K562 (cell line): ENCODE measurements around the gene NOA1. TPM values are rescaled to one million over a fixed set of nuclear protein-coding genes. Genes with fewer than 3 reads are reported as not detected.

ENCODE experiments used
- ARID2 ChIP-seq: fragments of 450-650 bp; IDR thresholded peaks from 2 replicates; pipeline ENCODE4 v1.6.1; 2017; ENCODE audit warnings: antibody characterized with exemption, mild to moderate bottlenecking
- CBX3 ChIP-seq, 2 experiments: IDR thresholded peaks; 1 replicate in 1 of 2; 2 replicates in 1 of 2; pipeline ENCODE4 v1.6.1; 2012; ENCODE audit warnings: inconsistent platforms in 2 of 2, low read length in 2 of 2, borderline replicate concordance in 1 of 2, control low read depth in 1 of 2
- EHMT2 ChIP-seq: fragments of 450-650 bp; IDR thresholded peaks from 2 replicates; pipeline ENCODE4 v1.6.1; 2018; ENCODE audit warnings: antibody characterized with exemption
- IRF2 ChIP-seq: sonication (generic); formaldehyde crosslinking; IDR thresholded peaks from 2 replicates; pipeline ENCODE4 v1.8.1; 2022; ENCODE audit warnings: mild to moderate bottlenecking, missing genetic modification reagents
- SNIP1 ChIP-seq: fragments of 450-650 bp; IDR thresholded peaks from 2 replicates; pipeline ENCODE4 v1.7.1; 2017; ENCODE audit warnings: low read depth, mild to moderate bottlenecking
- SNRNP70 ChIP-seq: fragments of 200-400 bp; formaldehyde crosslinking; optimal IDR thresholded peaks from 2 replicates; pipeline ENCODE3; 2017; ENCODE audit warnings: low read depth, low read length
- SRSF3 ChIP-seq: fragments of 200-400 bp; formaldehyde crosslinking; IDR thresholded peaks from 2 replicates; pipeline ENCODE4 v1.6.1; 2016; ENCODE audit warnings: mild to moderate bottlenecking, low read length, moderate library complexity; ENCODE audit not compliant: insufficient read depth
- TFAM ChIP-seq: fragments of 250-450 bp; sonication (Bioruptor Pico); conservative IDR thresholded peaks from 2 replicates; pipeline ENCODE4 v1.5.0; 2021; ENCODE audit warnings: mild to moderate bottlenecking, moderate library complexity
- TRIM24 ChIP-seq, 2 experiments: fragments of 450-650 bp; IDR thresholded peaks; 2 replicates each; pipeline ENCODE4 v1.6.1; 2016
- ZFPM2 ChIP-seq: fragments of 250-450 bp; sonication (Bioruptor Pico); IDR thresholded peaks from 2 replicates; pipeline ENCODE4 v1.5.1; 2022; ENCODE audit warnings: mild to moderate bottlenecking
- ZNF121 ChIP-seq: sonication (generic); formaldehyde crosslinking; conservative IDR thresholded peaks from 2 replicates; pipeline ENCODE4 v1.8.0; 2022; ENCODE audit warnings: missing genetic modification reagents
- ZNF384 ChIP-seq: IDR thresholded peaks from 2 replicates; pipeline ENCODE4 v1.6.1; 2012; ENCODE audit warnings: low read depth, low read length, improper control_type of control experiment
- ZNF699 ChIP-seq: fragments of 250-450 bp; sonication (Bioruptor Pico); IDR thresholded peaks from 2 replicates; pipeline ENCODE4 v1.8.0; 2021; ENCODE audit warnings: mild to moderate bottlenecking, moderate library complexity; ENCODE audit not compliant: insufficient replicate concordance
- polyA plus RNA-seq, 8 experiments: library from polyadenylated mRNA; depleted of rRNA in 4 of 8; stranded (reverse) in 5 of 8; unstranded in 3 of 8; fragments of >200 nt; fragmentation: Nextera tagmentation in 2 of 8; fragmentation: Illumina TruSeq in 1 of 8; extraction: Ambion mirVana in 2 of 8; extraction: Trizol in 1 of 8; gene quantifications; 2 replicates each; pipeline versions ENCODE4 v1.2.1 to v1.2.3, GENCODE V29; 2011 to 2014; ENCODE audit warnings: inconsistent platforms in 1 of 8, missing spikeins in 1 of 8
- total RNA-seq, 7 experiments: library from RNA; depleted of rRNA in 6 of 7; stranded (reverse); fragments of >200 nt in 6 of 7; fragmentation: Illumina TruSeq in 2 of 7; extraction: Trizol in 2 of 7; gene quantifications; 2 replicates each; pipeline versions ENCODE4 v1.2.1 to v1.2.3, GENCODE V29; 2011 to 2021; ENCODE audit warnings: low replicate concordance in 1 of 7
- TF ChIP-seq, protein P1 (sequence below): fragments of 250-450 bp; sonication (Bioruptor Pico); IDR thresholded peaks from 2 replicates; pipeline ENCODE4 v1.8.0; 2022; ENCODE audit warnings: moderate library complexity, mild to moderate bottlenecking, inconsistent platforms
- TF ChIP-seq, protein P2 (sequence below), 2 experiments: fragments of 450-650 bp; conservative IDR thresholded peaks; 2 replicates each; pipeline ENCODE4 v1.6.1; 2017; ENCODE audit warnings: mild to moderate bottlenecking in 2 of 2, moderate library complexity in 2 of 2
- TF ChIP-seq, protein P3 (sequence below): IDR thresholded peaks from 2 replicates; pipeline ENCODE4 v1.6.1; 2016; ENCODE audit warnings: missing genetic modification characterization, missing compliant biosample characterization
- TF ChIP-seq, protein P4 (sequence below): sonication (generic); formaldehyde crosslinking; IDR thresholded peaks from 2 replicates; pipeline ENCODE4 v1.8.0; 2022; ENCODE audit warnings: mild to moderate bottlenecking, missing genetic modification reagents
- TF ChIP-seq, protein P5 (sequence below): fragments of 450-650 bp; formaldehyde crosslinking; IDR thresholded peaks from 2 replicates; pipeline ENCODE4 v1.4.0; 2020; ENCODE audit warnings: mild to moderate bottlenecking, moderate library complexity

The NOA1 gene
- total and polyA plus RNA-seq, 9 of the 15 experiments (the other 6 are each of a cell fraction or from before 2014, with no cell fraction given) = 2.6 to 26.6 (median 16.7) TPM

DNA sequence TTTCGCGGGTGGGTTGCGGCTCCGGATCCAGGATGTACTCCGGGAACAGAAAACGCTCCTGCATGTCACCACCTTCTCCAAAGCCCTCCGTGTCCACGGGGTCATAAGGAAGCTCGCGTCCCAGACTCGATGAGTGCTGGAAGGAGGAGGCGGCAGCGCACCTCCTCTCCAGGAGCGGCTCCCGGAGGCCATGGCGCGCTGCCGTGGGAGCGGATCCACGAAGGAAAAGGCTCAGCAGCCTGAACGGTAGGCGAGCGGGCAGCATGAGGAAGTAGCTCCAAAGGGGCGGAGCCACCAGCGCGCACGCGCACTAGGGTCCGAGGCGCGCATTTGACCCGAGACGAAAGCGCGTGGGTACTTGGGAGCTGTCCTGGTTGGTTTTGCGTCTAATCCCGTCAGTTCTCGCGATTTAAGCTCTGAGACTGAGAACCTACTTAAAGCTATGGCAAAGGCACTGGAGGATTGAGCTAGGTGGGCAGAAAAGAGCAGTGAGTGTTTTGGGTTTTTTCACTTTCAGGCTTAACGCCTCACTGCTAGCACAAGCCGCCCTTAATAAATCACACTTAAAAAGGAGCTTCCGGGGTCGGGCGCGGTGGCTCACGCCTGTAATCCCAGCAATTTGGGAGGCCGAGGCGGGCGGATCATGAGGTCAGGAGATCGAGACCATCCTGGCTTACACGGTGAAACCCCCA is at the start of gene NOA1 (continued):
- TF ChIP-seq, protein P1, sequence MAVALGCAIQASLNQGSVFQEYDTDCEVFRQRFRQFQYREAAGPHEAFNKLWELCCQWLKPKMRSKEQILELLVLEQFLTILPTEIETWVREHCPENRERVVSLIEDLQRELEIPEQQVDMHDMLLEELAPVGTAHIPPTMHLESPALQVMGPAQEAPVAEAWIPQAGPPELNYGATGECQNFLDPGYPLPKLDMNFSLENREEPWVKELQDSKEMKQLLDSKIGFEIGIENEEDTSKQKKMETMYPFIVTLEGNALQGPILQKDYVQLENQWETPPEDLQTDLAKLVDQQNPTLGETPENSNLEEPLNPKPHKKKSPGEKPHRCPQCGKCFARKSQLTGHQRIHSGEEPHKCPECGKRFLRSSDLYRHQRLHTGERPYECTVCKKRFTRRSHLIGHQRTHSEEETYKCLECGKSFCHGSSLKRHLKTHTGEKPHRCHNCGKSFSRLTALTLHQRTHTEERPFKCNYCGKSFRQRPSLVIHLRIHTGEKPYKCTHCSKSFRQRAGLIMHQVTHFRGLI (CRISPR knock-in tag) = no peak
- TF ChIP-seq IRF2 (CRISPR knock-in tag) (no peak), SRSF3 (no peak), TRIM24 (IDR thresholded peaks at IDR 0.05) (no peak), ARID2 (no peak), ZFPM2 (CRISPR knock-in tag) (no peak), EHMT2 (no peak), ZNF699 (CRISPR knock-in tag) (no peak), CBX3 (IDR thresholded peaks at IDR 0.05; ENCODE audit: borderline replicate concordance in 1 of 2, low read length in 2 of 2) (no peak), ZNF384 (no peak), SNIP1 (no peak), ZNF121 (CRISPR knock-in tag) (no peak), TFAM (no peak), SNRNP70 (no peak)
- TF ChIP-seq, protein P2, sequence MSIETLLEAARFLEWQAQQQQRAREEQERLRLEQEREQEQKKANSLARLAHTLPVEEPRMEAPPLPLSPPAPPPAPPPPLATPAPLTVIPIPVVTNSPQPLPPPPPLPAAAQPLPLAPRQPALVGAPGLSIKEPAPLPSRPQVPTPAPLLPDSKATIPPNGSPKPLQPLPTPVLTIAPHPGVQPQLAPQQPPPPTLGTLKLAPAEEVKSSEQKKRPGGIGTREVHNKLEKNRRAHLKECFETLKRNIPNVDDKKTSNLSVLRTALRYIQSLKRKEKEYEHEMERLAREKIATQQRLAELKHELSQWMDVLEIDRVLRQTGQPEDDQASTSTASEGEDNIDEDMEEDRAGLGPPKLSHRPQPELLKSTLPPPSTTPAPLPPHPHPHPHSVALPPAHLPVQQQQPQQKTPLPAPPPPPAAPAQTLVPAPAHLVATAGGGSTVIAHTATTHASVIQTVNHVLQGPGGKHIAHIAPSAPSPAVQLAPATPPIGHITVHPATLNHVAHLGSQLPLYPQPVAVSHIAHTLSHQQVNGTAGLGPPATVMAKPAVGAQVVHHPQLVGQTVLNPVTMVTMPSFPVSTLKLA (conservative IDR thresholded peaks at IDR 0.05) = peak; percentile 27 to 56; a peak in 3 of 4 replicates
- TF ChIP-seq, protein P3, sequence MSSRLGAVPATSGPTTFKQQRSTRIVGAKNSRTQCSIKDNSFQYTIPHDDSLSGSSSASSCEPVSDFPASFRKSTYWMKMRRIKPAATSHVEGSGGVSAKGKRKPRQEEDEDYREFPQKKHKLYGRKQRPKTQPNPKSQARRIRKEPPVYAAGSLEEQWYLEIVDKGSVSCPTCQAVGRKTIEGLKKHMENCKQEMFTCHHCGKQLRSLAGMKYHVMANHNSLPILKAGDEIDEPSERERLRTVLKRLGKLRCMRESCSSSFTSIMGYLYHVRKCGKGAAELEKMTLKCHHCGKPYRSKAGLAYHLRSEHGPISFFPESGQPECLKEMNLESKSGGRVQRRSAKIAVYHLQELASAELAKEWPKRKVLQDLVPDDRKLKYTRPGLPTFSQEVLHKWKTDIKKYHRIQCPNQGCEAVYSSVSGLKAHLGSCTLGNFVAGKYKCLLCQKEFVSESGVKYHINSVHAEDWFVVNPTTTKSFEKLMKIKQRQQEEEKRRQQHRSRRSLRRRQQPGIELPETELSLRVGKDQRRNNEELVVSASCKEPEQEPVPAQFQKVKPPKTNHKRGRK (tag) = no peak
- TF ChIP-seq, protein P4, sequence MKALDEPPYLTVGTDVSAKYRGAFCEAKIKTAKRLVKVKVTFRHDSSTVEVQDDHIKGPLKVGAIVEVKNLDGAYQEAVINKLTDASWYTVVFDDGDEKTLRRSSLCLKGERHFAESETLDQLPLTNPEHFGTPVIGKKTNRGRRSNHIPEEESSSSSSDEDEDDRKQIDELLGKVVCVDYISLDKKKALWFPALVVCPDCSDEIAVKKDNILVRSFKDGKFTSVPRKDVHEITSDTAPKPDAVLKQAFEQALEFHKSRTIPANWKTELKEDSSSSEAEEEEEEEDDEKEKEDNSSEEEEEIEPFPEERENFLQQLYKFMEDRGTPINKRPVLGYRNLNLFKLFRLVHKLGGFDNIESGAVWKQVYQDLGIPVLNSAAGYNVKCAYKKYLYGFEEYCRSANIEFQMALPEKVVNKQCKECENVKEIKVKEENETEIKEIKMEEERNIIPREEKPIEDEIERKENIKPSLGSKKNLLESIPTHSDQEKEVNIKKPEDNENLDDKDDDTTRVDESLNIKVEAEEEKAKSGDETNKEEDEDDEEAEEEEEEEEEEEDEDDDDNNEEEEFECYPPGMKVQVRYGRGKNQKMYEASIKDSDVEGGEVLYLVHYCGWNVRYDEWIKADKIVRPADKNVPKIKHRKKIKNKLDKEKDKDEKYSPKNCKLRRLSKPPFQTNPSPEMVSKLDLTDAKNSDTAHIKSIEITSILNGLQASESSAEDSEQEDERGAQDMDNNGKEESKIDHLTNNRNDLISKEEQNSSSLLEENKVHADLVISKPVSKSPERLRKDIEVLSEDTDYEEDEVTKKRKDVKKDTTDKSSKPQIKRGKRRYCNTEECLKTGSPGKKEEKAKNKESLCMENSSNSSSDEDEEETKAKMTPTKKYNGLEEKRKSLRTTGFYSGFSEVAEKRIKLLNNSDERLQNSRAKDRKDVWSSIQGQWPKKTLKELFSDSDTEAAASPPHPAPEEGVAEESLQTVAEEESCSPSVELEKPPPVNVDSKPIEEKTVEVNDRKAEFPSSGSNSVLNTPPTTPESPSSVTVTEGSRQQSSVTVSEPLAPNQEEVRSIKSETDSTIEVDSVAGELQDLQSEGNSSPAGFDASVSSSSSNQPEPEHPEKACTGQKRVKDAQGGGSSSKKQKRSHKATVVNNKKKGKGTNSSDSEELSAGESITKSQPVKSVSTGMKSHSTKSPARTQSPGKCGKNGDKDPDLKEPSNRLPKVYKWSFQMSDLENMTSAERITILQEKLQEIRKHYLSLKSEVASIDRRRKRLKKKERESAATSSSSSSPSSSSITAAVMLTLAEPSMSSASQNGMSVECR (CRISPR knock-in tag) = peak; percentile 68; the same call in 1 of the 2 replicates
- TF ChIP-seq, protein P5, sequence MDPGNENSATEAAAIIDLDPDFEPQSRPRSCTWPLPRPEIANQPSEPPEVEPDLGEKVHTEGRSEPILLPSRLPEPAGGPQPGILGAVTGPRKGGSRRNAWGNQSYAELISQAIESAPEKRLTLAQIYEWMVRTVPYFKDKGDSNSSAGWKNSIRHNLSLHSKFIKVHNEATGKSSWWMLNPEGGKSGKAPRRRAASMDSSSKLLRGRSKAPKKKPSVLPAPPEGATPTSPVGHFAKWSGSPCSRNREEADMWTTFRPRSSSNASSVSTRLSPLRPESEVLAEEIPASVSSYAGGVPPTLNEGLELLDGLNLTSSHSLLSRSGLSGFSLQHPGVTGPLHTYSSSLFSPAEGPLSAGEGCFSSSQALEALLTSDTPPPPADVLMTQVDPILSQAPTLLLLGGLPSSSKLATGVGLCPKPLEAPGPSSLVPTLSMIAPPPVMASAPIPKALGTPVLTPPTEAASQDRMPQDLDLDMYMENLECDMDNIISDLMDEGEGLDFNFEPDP (CRISPR knock-in tag) = no peak
